Stimulated activated CD4-positive, alpha-beta T cell treated with anti-CD3 and anti-CD28 coated beads, Interleukin-4, amount 100 ng/mL, for 24 hours (primary cell): ENCODE measurements around the gene TMEM190.

ENCODE experiments used
- DNase-seq: peaks from one replicate; pipeline ENCODE4 v3.0.0-alpha.2; 2020

TMEM190 gene

GRCh38 chr19:55424518-55424917 is 47.9 kb downstream of the TMEM190 start:
- DNase-seq: no peak

- no peak for DNase-seq
Measured at GRCh38 chr19:55426042-55426441, 49.4 kb downstream of the TMEM190 start.
